Endothelial cell (in vitro differentiated cells): ENCODE results near the gene MLLT3. TPM values are rescaled to one million over a fixed set of nuclear protein-coding genes. Genes with fewer than 3 reads are reported as not detected.

Source experiments
- DNase-seq: peaks from one replicate; pipeline ENCODE4 v3.0.0; 2021; ENCODE audit warnings: low spot score
- H3K27ac Mint-ChIP-seq: one replicate; pipeline ENCODE4 v1.8.0; 2021; ENCODE audit warnings: mixed read lengths, inconsistent platforms; ENCODE audit not compliant: unreplicated experiment
- H3K27me3 Mint-ChIP-seq: one replicate; pipeline ENCODE4 v1.8.0; 2021; ENCODE audit warnings: mild to moderate bottlenecking, moderate library complexity, mixed read lengths, inconsistent platforms; ENCODE audit not compliant: unreplicated experiment
- H3K36me3 Mint-ChIP-seq: one replicate; pipeline ENCODE4 v1.8.0; 2021; ENCODE audit warnings: mild to moderate bottlenecking, low read depth, mixed read lengths, inconsistent platforms; ENCODE audit not compliant: unreplicated experiment
- H3K4me1 Mint-ChIP-seq: one replicate; pipeline ENCODE4 v1.8.0; 2021; ENCODE audit warnings: mild to moderate bottlenecking, mixed read lengths, inconsistent platforms; ENCODE audit not compliant: unreplicated experiment
- H3K4me3 Mint-ChIP-seq: one replicate; pipeline ENCODE4 v1.8.0; 2021; ENCODE audit warnings: mild to moderate bottlenecking, mixed read lengths, inconsistent platforms; ENCODE audit not compliant: unreplicated experiment
- H3K9me3 Mint-ChIP-seq: one replicate; pipeline ENCODE4 v1.8.0; 2021; ENCODE audit warnings: mixed read lengths, inconsistent platforms; ENCODE audit not compliant: unreplicated experiment
- CTCF ChIP-seq: fragments of 200-600 bp; sonication (generic); IDR thresholded peaks from one replicate; pipeline ENCODE4 v1.5.0; 2021; ENCODE audit warnings: antibody characterized with exemption; ENCODE audit not compliant: unreplicated experiment
- total RNA-seq: library from RNA; stranded (reverse); fragmentation: NEBNext Ultra II Directional; extraction: Animal tissue kit (Norgen Biotek cat#: 25700); gene quantifications from one replicate; pipeline ENCODE4 v1.2.1, GENCODE V29; 2021; ENCODE audit not compliant: unreplicated experiment

MLLT3 gene
- total RNA-seq, 1 donor from 2014 or later = 25.2 TPM

- Mint-ChIP-seq H3K4me3 (no peak overlapping the region), H3K36me3 (no peaks in the 10 kb centered on the region), H3K27me3 (no peaks in the 10 kb centered on the region), H3K4me1 (peaks cover 4% of the 10 kb centered on the region), H3K9me3 (no peaks in the 10 kb centered on the region), H3K27ac (no peak overlapping the region)
- no peak for DNase-seq
- no peak for TF ChIP-seq CTCF
Measured at GRCh38 chr9:20528253-20528652, 94.0 kb downstream of the MLLT3 start.

DNA sequence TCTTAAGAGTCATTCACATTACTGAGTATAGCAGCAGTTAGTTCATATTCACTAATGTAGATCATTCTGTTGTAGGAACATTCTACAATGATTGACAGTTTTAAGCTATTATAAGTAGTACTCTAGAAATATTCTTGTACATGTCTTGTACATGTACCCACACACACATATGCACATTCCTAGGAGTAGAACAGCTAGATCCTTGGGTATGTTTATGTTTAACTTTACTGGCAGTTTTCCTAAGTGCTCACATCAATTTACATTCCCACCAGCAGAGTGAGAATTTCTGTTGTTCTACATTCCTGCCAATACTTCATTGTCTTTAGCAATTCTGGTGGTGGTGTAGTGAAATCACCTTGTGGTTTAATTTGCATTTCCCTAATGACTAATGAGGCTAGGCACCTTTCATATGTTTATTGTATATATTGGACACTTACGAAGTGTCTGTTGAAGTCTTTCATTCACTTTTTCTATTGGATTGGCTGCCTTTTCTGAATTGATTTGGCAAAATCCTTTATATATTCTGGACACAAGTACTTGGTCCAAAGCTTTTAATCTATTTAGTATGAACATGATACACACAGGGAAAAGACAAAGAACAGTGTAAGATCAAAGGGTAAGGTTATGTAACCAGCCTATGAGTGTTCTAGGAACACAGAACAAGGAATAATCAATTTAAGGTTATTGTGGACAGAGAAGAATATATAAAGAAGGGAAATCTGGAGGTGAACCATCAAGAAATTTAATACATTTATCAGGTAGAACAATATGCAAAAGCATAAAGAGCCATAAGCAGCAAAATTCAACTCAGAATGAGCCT is 95.6 kb downstream of the MLLT3 start:
- no peaks in the 10 kb centered on the region for H3K27me3 Mint-ChIP-seq
- peaks cover 4% of the 10 kb centered on the region for H3K4me1 Mint-ChIP-seq
- H3K27ac Mint-ChIP-seq = no peak overlapping the region
- H3K9me3 Mint-ChIP-seq = no peaks in the 10 kb centered on the region
- TF ChIP-seq CTCF = no peak
- H3K36me3 Mint-ChIP-seq = no peaks in the 10 kb centered on the region
- DNase-seq = no peak
- H3K4me3 Mint-ChIP-seq = no peak overlapping the region

DNA sequence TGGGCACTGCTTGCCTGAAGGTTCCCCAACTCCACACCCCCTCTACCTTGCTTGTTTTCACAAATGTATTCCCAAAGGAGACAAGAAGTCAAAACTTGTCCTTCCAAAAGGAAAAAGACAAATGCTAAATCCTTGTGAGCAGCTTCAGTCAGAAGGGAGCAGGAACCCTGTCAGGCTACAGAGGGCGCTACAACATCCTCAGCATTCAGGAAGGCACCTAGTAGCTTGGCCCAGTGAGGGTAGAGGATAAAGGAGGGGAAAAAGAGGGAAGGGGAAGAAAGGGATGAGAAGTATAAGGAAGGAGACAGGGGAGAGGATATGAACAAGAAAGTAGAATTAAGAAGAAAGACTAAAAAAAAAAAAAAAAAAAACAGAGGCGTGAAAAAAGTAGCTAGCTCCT is 97.5 kb downstream of the MLLT3 start:
- no peaks in the 10 kb centered on the region for H3K9me3 Mint-ChIP-seq
- TF ChIP-seq CTCF = no peak
- H3K4me1 Mint-ChIP-seq = peaks cover 2% of the 10 kb centered on the region
- H3K4me3 Mint-ChIP-seq = no peak overlapping the region
- H3K27ac Mint-ChIP-seq = no peak overlapping the region
- no peaks in the 10 kb centered on the region for H3K36me3 Mint-ChIP-seq
- no peak for DNase-seq
- no peaks in the 10 kb centered on the region for H3K27me3 Mint-ChIP-seq

GRCh38 chr9:20518737-20519136 is 103.6 kb downstream of the MLLT3 start:
- no peaks in the 10 kb centered on the region for H3K36me3 Mint-ChIP-seq
- no peaks in the 10 kb centered on the region for H3K27me3 Mint-ChIP-seq
- no peaks in the 10 kb centered on the region for H3K9me3 Mint-ChIP-seq
- H3K4me1 Mint-ChIP-seq = no peaks in the 10 kb centered on the region
- no peak for DNase-seq
- H3K27ac Mint-ChIP-seq = no peak overlapping the region
- no peak for TF ChIP-seq CTCF
- H3K4me3 Mint-ChIP-seq = no peak overlapping the region

DNA sequence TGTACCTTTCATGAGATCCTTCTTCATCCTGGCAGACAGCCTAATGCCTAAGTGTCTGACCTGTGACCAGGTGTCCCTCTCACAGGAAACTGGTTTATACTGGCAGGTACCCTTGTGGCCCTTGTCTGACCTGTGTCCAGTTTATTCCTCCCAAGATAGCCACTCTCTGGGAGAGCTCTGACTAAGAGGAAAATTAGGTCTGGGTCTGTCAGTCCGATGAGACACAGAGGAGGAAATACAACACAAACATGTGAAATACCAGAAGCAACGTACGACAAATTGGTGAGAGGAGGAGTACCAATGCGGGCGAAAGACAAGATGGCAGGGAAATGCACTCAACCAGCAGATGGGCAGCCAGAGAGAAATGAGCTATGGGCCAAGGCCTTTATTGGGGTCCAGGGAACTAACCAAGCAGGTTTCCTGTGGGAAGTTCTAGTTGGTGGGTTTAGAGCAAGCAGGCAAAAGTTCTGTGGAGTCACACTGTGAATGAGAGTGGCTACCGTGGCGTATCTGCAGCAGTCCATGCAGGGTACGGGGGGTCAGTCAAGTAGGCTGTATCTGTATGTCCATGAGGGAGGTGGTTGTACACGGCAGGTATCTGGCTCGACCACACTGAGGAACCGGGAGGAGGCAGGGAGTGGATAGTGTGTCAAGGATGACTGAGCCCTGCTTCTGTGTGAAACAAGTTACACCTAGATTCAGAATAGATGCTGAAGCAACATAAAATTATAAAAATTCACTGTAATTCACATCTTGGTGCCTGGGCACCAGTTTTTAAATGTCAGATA is 109.0 kb downstream of the MLLT3 start:
- no peak for DNase-seq
- H3K9me3 Mint-ChIP-seq = no peaks in the 10 kb centered on the region
- no peak overlapping the region for H3K27ac Mint-ChIP-seq

More for the DNA sequence above, 109.0 kb downstream of the MLLT3 start:
- H3K27me3 Mint-ChIP-seq = peaks cover 2% of the 10 kb centered on the region
- no peak overlapping the region for H3K4me3 Mint-ChIP-seq
- no peak for TF ChIP-seq CTCF
- H3K4me1 Mint-ChIP-seq = peaks cover 6% of the 10 kb centered on the region
- no peaks in the 10 kb centered on the region for H3K36me3 Mint-ChIP-seq
